K562 (cell line): Measurements from ENCODE around the gene IQSEC3. TPM values are rescaled to one million over a fixed set of nuclear protein-coding genes. Genes with fewer than 3 reads are reported as not detected.

Experiments used
- ATAC-seq: fragments of 200-7000 bp; cut with Tn5 transposase; 3 replicates; pipeline ENCODE4 v1.9.1; 2020; ENCODE audit warnings: moderate library complexity
- BruUV-seq: library from RNA; stranded (reverse); fragments of 400-500 nt; replicated peaks from 2 replicates; lab custom pipeline; 2021; lab: Mats Ljungman, UMichigan
- CTCF ChIA-PET: fragments of 300-600 bp; formaldehyde crosslinking; extraction: SDS; loops from one replicate; lab custom pipeline; 2021; ENCODE audit warnings: low intra/inter-chr PET ratio; lab: Yijun Ruan, JAX
- POLR2A ChIA-PET: fragments of 300-600, 350-650 bp; sonication (Branson Sonifier 250); formaldehyde crosslinking; extraction: SDS; loops from one replicate; lab custom pipeline; 2021; ENCODE audit warnings: antibody characterized with exemption, inconsistent platforms; lab: Yijun Ruan, JAX
- DNase-seq, 4 experiments: peaks; one replicate each; pipeline versions ENCODE4 v3.0.0 to v3.0.0-alpha.2; 2011 to 2018; ENCODE audit warnings: low spot score in 3 of 4, mixed read lengths in 3 of 4; ENCODE audit errors: extremely low read depth in 1 of 4
- FAIRE-seq: peaks from 2 replicates; lab custom pipeline; 2011; peaks lifted over from hg19 to GRCh38; lab: Jason Lieb, UNC
- H2AFZ ChIP-seq: 2 replicates; pipeline ENCODE4 v1.6.0; 2011; ENCODE audit warnings: low read depth, low read length, control low read depth, inconsistent platforms
- H3K27ac ChIP-seq: fragments of 200-600 bp; 3 replicates; pipeline ENCODE4 v1.8.0; 2011; ENCODE audit warnings: low read depth, mild to moderate bottlenecking, control low read depth, inconsistent platforms, low read length, moderate library complexity, mixed read lengths; ENCODE audit errors: extremely low read depth
- H3K27me3 ChIP-seq, 2 experiments: fragments of 300-600 bp in 1 of 2; 2 replicates in 1 of 2; 3 replicates in 1 of 2; pipeline versions ENCODE4 v1.6.0 to v1.8.0; 2011; ENCODE audit warnings: inconsistent platforms in 2 of 2, low read length in 2 of 2, mild to moderate bottlenecking in 1 of 2, mixed read lengths in 1 of 2, moderate library complexity in 1 of 2; ENCODE audit not compliant: control insufficient read depth in 2 of 2, insufficient read depth in 2 of 2
- H3K36me3 ChIP-seq: fragments of 300-600 bp; 3 replicates; pipeline ENCODE4 v1.8.0; 2011; ENCODE audit warnings: mild to moderate bottlenecking, low read length, inconsistent platforms; ENCODE audit not compliant: control insufficient read depth, insufficient read depth
- H3K4me1 ChIP-seq, 2 experiments: fragments of 200-600 bp in 1 of 2; replicated peaks in 1 of 2; 2 replicates in 1 of 2; 3 replicates in 1 of 2; pipeline versions ENCODE4 v1.5.1 to v1.8.0; 2011; ENCODE audit warnings: inconsistent platforms in 2 of 2, low read length in 2 of 2, mild to moderate bottlenecking in 1 of 2, mixed read lengths in 1 of 2, moderate library complexity in 1 of 2; ENCODE audit not compliant: control insufficient read depth in 2 of 2, insufficient read depth in 2 of 2
- H3K4me2 ChIP-seq: 2 replicates; pipeline ENCODE4 v1.6.1; 2011; ENCODE audit warnings: low read length, control low read depth, inconsistent platforms, mixed read lengths; ENCODE audit not compliant: insufficient read depth
- H3K4me3 ChIP-seq: fragments of 200-600 bp; sonication (generic), shearing (Covaris generic); 2 replicates; pipeline ENCODE4 v1.5.1; 2016; ENCODE audit warnings: control low read depth, inconsistent platforms
- H3K79me2 ChIP-seq: fragments of 200-600 bp; 3 replicates; pipeline ENCODE4 v1.8.0; 2011; ENCODE audit warnings: low read length, inconsistent platforms; ENCODE audit not compliant: control insufficient read depth, insufficient read depth
- H3K9ac ChIP-seq, 2 experiments: 2 replicates each; pipeline versions ENCODE4 v1.6.0 to v1.6.1; 2011; ENCODE audit warnings: low read depth in 2 of 2, low read length in 2 of 2, control low read depth in 1 of 2, inconsistent platforms in 1 of 2, mild to moderate bottlenecking in 1 of 2, mixed read lengths in 1 of 2; ENCODE audit not compliant: insufficient read depth in 1 of 2
- H3K9me1 ChIP-seq: one replicate; pipeline ENCODE4 v1.6.0; 2011; ENCODE audit warnings: inconsistent platforms, mild to moderate bottlenecking, low read length, moderate library complexity; ENCODE audit not compliant: control insufficient read depth, insufficient read depth
- H3K9me3 ChIP-seq: replicated peaks from 2 replicates; pipeline ENCODE4 v1.5.1; 2011; ENCODE audit warnings: low read depth, low read length, inconsistent platforms; ENCODE audit not compliant: control insufficient read depth, insufficient read depth
- H4K20me1 ChIP-seq: replicated peaks from 2 replicates; pipeline ENCODE4 v1.6.1; 2011; ENCODE audit warnings: low read length, inconsistent platforms, mixed read lengths; ENCODE audit not compliant: control insufficient read depth, insufficient read depth
- PCBP2 ChIP-seq: fragments of 200-400 bp; formaldehyde crosslinking; IDR thresholded peaks from 2 replicates; pipeline ENCODE4 v1.6.1; 2018; ENCODE audit warnings: low read length, low read depth, mild to moderate bottlenecking, moderate library complexity; ENCODE audit not compliant: poor library complexity, severe bottlenecking
- WGBS: fragments of 100-300 bp; shearing (Covaris generic); methylation state at CpG from one replicate; pipeline ENCODE4 v1.1.6; 2016; ENCODE audit warnings: low coverage, mixed read lengths; ENCODE audit not compliant: insufficient coverage; ENCODE audit errors: missing lambda C conversion rate; 5-methylcytosine and 5-hydroxymethylcytosine counted together
- in situ Hi-C: fragments of 300-500 bp; cut with MboI; formaldehyde crosslinking; loops from 4 replicates; pipeline ENCODE4 v1.15.0; 2018; ENCODE audit warnings: inconsistent platforms, mixed read lengths
- intact Hi-C: fragments of 100-400 bp; cut with micrococcal nuclease; formaldehyde crosslinking; loops from 2 replicates; pipeline ENCODE4 v1.14.2; 2022
- polyA plus RNA-seq, 8 experiments: library from polyadenylated mRNA; depleted of rRNA in 4 of 8; stranded (reverse) in 5 of 8; unstranded in 3 of 8; fragments of >200 nt; fragmentation: Nextera tagmentation in 2 of 8; fragmentation: Illumina TruSeq in 1 of 8; extraction: Ambion mirVana in 2 of 8; extraction: Trizol in 1 of 8; gene quantifications; 2 replicates each; pipeline versions ENCODE4 v1.2.1 to v1.2.3, GENCODE V29; 2011 to 2014; ENCODE audit warnings: inconsistent platforms in 1 of 8, missing spikeins in 1 of 8
- total RNA-seq, 7 experiments: library from RNA; depleted of rRNA in 6 of 7; stranded (reverse); fragments of >200 nt in 6 of 7; fragmentation: Illumina TruSeq in 2 of 7; extraction: Trizol in 2 of 7; gene quantifications; 2 replicates each; pipeline versions ENCODE4 v1.2.1 to v1.2.3, GENCODE V29; 2011 to 2021; ENCODE audit warnings: low replicate concordance in 1 of 7
- TF ChIP-seq, protein P1 (sequence below): IDR thresholded peaks from 3 replicates; pipeline ENCODE4 v1.6.1; 2011; ENCODE audit warnings: borderline replicate concordance, mild to moderate bottlenecking, moderate library complexity; ENCODE audit not compliant: insufficient read length; ENCODE audit errors: extremely low read depth

Gene IQSEC3
- total and polyA plus RNA-seq, 9 of the 15 experiments (the other 6 are each of a cell fraction or from before 2014, with no cell fraction given) = under 0.01 to 0.25 (median 0.08) TPM; not detected in 3

DNA sequence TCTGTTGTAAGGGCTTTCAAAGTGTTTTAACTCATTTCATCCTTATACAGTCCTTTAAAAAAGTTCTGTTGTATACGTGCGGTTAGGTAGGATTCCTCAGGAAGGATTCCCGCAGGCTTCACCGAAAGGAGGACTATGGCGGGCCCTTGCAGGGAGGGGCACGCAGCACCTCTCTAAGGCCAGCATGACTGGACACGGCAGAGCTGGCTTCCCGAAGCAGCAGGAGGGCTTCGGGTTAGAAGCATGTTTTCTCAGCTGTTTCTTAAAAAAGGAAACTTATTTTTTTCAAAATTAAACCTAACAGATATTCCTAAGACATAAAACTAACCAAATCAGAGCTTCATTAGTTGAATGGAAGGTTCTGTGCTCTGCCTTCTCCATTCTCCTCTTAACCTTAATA is 21.3 kb downstream of the IQSEC3 start:
- H3K79me2 ChIP-seq = no peaks in the 10 kb centered on the region
- no peaks in the 10 kb centered on the region for H3K9me1 ChIP-seq
- FAIRE-seq (no peak), ATAC-seq (peak; percentile 66), DNase-seq (no peak)
- H4K20me1 ChIP-seq = no peaks in the 10 kb centered on the region
- peaks cover 3 to 14% of the 10 kb centered on the region in 2 experiments; a peak in 2 of 5 replicates for H3K4me1 ChIP-seq
- no peak overlapping the region for H3K4me2 ChIP-seq
- peak overlapping the region; percentile 82 for H2AFZ ChIP-seq
- intact Hi-C loops (no loop called here), in situ Hi-C loops (no loop called here)
- TF ChIP-seq, protein P1, sequence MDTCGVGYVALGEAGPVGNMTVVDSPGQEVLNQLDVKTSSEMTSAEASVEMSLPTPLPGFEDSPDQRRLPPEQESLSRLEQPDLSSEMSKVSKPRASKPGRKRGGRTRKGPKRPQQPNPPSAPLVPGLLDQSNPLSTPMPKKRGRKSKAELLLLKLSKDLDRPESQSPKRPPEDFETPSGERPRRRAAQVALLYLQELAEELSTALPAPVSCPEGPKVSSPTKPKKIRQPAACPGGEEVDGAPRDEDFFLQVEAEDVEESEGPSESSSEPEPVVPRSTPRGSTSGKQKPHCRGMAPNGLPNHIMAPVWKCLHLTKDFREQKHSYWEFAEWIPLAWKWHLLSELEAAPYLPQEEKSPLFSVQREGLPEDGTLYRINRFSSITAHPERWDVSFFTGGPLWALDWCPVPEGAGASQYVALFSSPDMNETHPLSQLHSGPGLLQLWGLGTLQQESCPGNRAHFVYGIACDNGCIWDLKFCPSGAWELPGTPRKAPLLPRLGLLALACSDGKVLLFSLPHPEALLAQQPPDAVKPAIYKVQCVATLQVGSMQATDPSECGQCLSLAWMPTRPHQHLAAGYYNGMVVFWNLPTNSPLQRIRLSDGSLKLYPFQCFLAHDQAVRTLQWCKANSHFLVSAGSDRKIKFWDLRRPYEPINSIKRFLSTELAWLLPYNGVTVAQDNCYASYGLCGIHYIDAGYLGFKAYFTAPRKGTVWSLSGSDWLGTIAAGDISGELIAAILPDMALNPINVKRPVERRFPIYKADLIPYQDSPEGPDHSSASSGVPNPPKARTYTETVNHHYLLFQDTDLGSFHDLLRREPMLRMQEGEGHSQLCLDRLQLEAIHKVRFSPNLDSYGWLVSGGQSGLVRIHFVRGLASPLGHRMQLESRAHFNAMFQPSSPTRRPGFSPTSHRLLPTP = no peak
- TF ChIP-seq PCBP2 = no peak
- no TSS peak for BruUV-seq
- CTCF ChIA-PET = no interaction called here
- no peak overlapping the region for H3K4me3 ChIP-seq
- H3K27ac ChIP-seq = no peak overlapping the region
- no peak overlapping the region; a peak in 1 of 4 replicates for H3K9ac ChIP-seq
- no peaks in the 10 kb centered on the region for H3K36me3 ChIP-seq
- WGBS = 28% methylated on average over 9 of the region's 9 CpGs
- POLR2A ChIA-PET = interaction anchor here (0.8 kb wide), 1 partner anchor 10 kb away, joined by 4 read pairs; no protein-coding TSS in a partner anchor
- peaks cover 2% of the 10 kb centered on the region; the same call in 1 of the 2 replicates for H3K9me3 ChIP-seq
- no peaks in the 10 kb centered on the region for H3K27me3 ChIP-seq
